Mucosa of rectum (tissue), 2 donors: ENCODE measurements around the gene CDK6.

Source experiments
- H3K27ac ChIP-seq, 2 donors: one replicate each; pipeline ENCODE4 v1.7.0; 2013; ENCODE audit warnings: inconsistent platforms in 2 of 2, low read depth in 2 of 2, low read length in 2 of 2
- H3K27me3 ChIP-seq, 2 donors: one replicate each; pipeline ENCODE4 v1.7.0; 2013; ENCODE audit warnings: low read length in 2 of 2; ENCODE audit not compliant: control insufficient read depth in 2 of 2, insufficient read depth in 2 of 2
- H3K36me3 ChIP-seq, 2 donors: one replicate each; pipeline ENCODE4 v1.7.0; 2013; ENCODE audit warnings: low read length in 2 of 2; ENCODE audit not compliant: control insufficient read depth in 2 of 2, insufficient read depth in 2 of 2
- H3K4me1 ChIP-seq, 2 donors: one replicate each; pipeline ENCODE4 v1.7.0; 2013; ENCODE audit warnings: low read length in 2 of 2, mild to moderate bottlenecking in 1 of 2; ENCODE audit not compliant: control insufficient read depth in 2 of 2, insufficient read depth in 2 of 2
- H3K4me3 ChIP-seq, 2 donors: one replicate each; pipeline ENCODE4 v1.7.0; 2013; ENCODE audit warnings: low read length in 2 of 2
- H3K9ac ChIP-seq, 2 donors: one replicate each; pipeline ENCODE4 v1.7.0; 2013; ENCODE audit warnings: low read length in 2 of 2, low read depth in 1 of 2, mild to moderate bottlenecking in 1 of 2
- H3K9me3 ChIP-seq, 2 donors: one replicate each; pipeline ENCODE4 v1.7.0; 2013; ENCODE audit warnings: low read length in 2 of 2; ENCODE audit not compliant: control insufficient read depth in 2 of 2
- donor health status: healthy.
- donor health status: Normal muscosa, but diverticular disease.

CDK6 gene

GRCh38 chr7:92830532-92831110, 5.8 kb downstream of the CDK6 start:
- Histone ChIP-seq H3K9me3 (no peaks in the 10 kb centered on the region), H3K27me3 (no peaks in the 10 kb centered on the region), H3K9ac (peak overlapping the region in 1 of 2 donors; percentile 0), H3K4me3 (peak overlapping the region in 1 of 2 donors; percentile 99), H3K36me3 (no peaks in the 10 kb centered on the region), H3K27ac (no peak overlapping the region), H3K4me1 (peaks cover 10 to 27% of the 10 kb centered on the region in 2 donors)

- Histone ChIP-seq H3K27me3 (no peaks in the 10 kb centered on the region), H3K36me3 (no peaks in the 10 kb centered on the region), H3K9me3 (no peaks in the 10 kb centered on the region), H3K27ac (no peak overlapping the region), H3K9ac (no peak overlapping the region), H3K4me3 (no peak overlapping the region), H3K4me1 (peaks cover 10 to 27% of the 10 kb centered on the region in 2 donors)
Observed at GRCh38 chr7:92830027-92830426, 6.3 kb downstream of the CDK6 start.

GRCh38 chr7:92827464-92828120, 8.8 kb downstream of the CDK6 start:
- H3K36me3 ChIP-seq = no peaks in the 10 kb centered on the region
- H3K27ac ChIP-seq = no peak overlapping the region
- H3K4me3 ChIP-seq = no peak overlapping the region
- no peak overlapping the region for H3K9ac ChIP-seq
- H3K27me3 ChIP-seq = no peaks in the 10 kb centered on the region
- no peaks in the 10 kb centered on the region for H3K9me3 ChIP-seq
- H3K4me1 ChIP-seq = peaks cover 10 to 25% of the 10 kb centered on the region in 2 donors

- H3K27ac ChIP-seq = no peak overlapping the region
- H3K36me3 ChIP-seq = no peaks in the 10 kb centered on the region
- peaks cover 6 to 14% of the 10 kb centered on the region in 2 donors for H3K4me1 ChIP-seq
- no peaks in the 10 kb centered on the region for H3K27me3 ChIP-seq
- no peak overlapping the region for H3K9ac ChIP-seq
- H3K9me3 ChIP-seq = no peaks in the 10 kb centered on the region
- H3K4me3 ChIP-seq = no peak overlapping the region
Observed at GRCh38 chr7:92826258-92826938, 10.0 kb downstream of the CDK6 start.

- Histone ChIP-seq H3K9me3 (no peaks in the 10 kb centered on the region), H3K36me3 (no peaks in the 10 kb centered on the region), H3K9ac (no peak overlapping the region), H3K4me3 (no peak overlapping the region), H3K27ac (no peak overlapping the region), H3K4me1 (peaks cover 2 to 5% of the 10 kb centered on the region in 2 donors), H3K27me3 (no peaks in the 10 kb centered on the region)
Observed at GRCh38 chr7:92824901-92825480, 11.4 kb downstream of the CDK6 start.

GRCh38 chr7:92824450-92824849, 11.9 kb downstream of the CDK6 start:
- H3K36me3 ChIP-seq = no peaks in the 10 kb centered on the region
- H3K9me3 ChIP-seq = no peaks in the 10 kb centered on the region
- H3K27ac ChIP-seq = no peak overlapping the region
- no peaks in the 10 kb centered on the region for H3K27me3 ChIP-seq
- no peak overlapping the region for H3K4me3 ChIP-seq
- H3K9ac ChIP-seq = no peak overlapping the region
- H3K4me1 ChIP-seq = peaks cover 2% of the 10 kb centered on the region in 2 donors

- Histone ChIP-seq H3K36me3 (no peaks in the 10 kb centered on the region), H3K9ac (no peak overlapping the region), H3K4me3 (no peak overlapping the region), H3K4me1 (peaks cover 2% of the 10 kb centered on the region in 2 donors), H3K27ac (no peak overlapping the region), H3K9me3 (no peaks in the 10 kb centered on the region), H3K27me3 (no peaks in the 10 kb centered on the region)
Observed at GRCh38 chr7:92823042-92823441, 13.3 kb downstream of the CDK6 start.

- no peaks in the 10 kb centered on the region for H3K4me1 ChIP-seq
- no peak overlapping the region for H3K27ac ChIP-seq
- H3K9me3 ChIP-seq = peaks cover 0 to 5% of the 10 kb centered on the region in 2 donors
- no peaks in the 10 kb centered on the region for H3K36me3 ChIP-seq
- no peak overlapping the region for H3K4me3 ChIP-seq
- H3K9ac ChIP-seq = no peak overlapping the region
- no peaks in the 10 kb centered on the region for H3K27me3 ChIP-seq
Observed at GRCh38 chr7:92820191-92820590, 16.2 kb downstream of the CDK6 start.

GRCh38 chr7:92817398-92817797, 19.0 kb downstream of the CDK6 start:
- peaks cover 0 to 5% of the 10 kb centered on the region in 2 donors for H3K9me3 ChIP-seq
- no peaks in the 10 kb centered on the region for H3K27me3 ChIP-seq
- peaks cover 0 to 4% of the 10 kb centered on the region in 2 donors for H3K4me1 ChIP-seq
- H3K9ac ChIP-seq = no peak overlapping the region
- no peak overlapping the region for H3K27ac ChIP-seq
- H3K4me3 ChIP-seq = no peak overlapping the region
- H3K36me3 ChIP-seq = no peaks in the 10 kb centered on the region

GRCh38 chr7:92815412-92815811, 21.0 kb downstream of the CDK6 start:
- Histone ChIP-seq H3K4me1 (peaks cover 0 to 5% of the 10 kb centered on the region in 2 donors), H3K27me3 (no peaks in the 10 kb centered on the region), H3K9ac (no peak overlapping the region), H3K27ac (no peak overlapping the region), H3K9me3 (peaks cover 0 to 5% of the 10 kb centered on the region in 2 donors), H3K36me3 (no peaks in the 10 kb centered on the region), H3K4me3 (no peak overlapping the region)
